GM23338 (cell line): ENCODE data around the gene ORAI2. TPM values are rescaled to one million over a fixed set of nuclear protein-coding genes. Genes with fewer than 3 reads are reported as not detected.

Experiments used
- ATAC-seq: fragments of 200-7000 bp; cut with Tn5 transposase; 3 replicates; pipeline ENCODE4 v1.9.1; 2020
- DNase-seq: peaks from one replicate; pipeline ENCODE4 v3.0.0-alpha.2; 2015; ENCODE audit warnings: low spot score
- H2AFZ ChIP-seq: fragments of 200-600 bp; sonication (generic); 2 replicates; pipeline ENCODE4 v1.8.0; 2016; ENCODE audit warnings: antibody characterized with exemption, mild to moderate bottlenecking, moderate library complexity
- H3F3A ChIP-seq: fragments of 200-600 bp; sonication (generic); replicated peaks from 2 replicates; pipeline ENCODE4 v1.8.0; 2017; ENCODE audit warnings: antibody characterized with exemption, mixed run types, low read depth
- H3K27ac ChIP-seq: fragments of 200-600 bp; sonication (generic); 2 replicates; pipeline ENCODE4 v1.6.1; 2016; ENCODE audit warnings: low read depth
- H3K27me3 ChIP-seq: fragments of 200-600 bp; sonication (generic); 2 replicates; pipeline ENCODE4 v1.8.0; 2016; ENCODE audit warnings: mild to moderate bottlenecking, mixed run types, moderate library complexity; ENCODE audit not compliant: insufficient read depth
- H3K36me3 ChIP-seq: fragments of 200-600 bp; sonication (generic); 2 replicates; pipeline ENCODE4 v1.8.0; 2016; ENCODE audit warnings: mild to moderate bottlenecking; ENCODE audit not compliant: insufficient read depth
- H3K4me1 ChIP-seq: fragments of 200-600 bp; sonication (generic); 2 replicates; pipeline ENCODE4 v1.8.0; 2016; ENCODE audit warnings: mild to moderate bottlenecking, moderate library complexity; ENCODE audit not compliant: insufficient read depth
- H3K4me2 ChIP-seq: fragments of 200-600 bp; sonication (generic); 2 replicates; pipeline ENCODE4 v1.7.1; 2017; ENCODE audit warnings: mixed run types
- H3K4me3 ChIP-seq: fragments of 200-600 bp; sonication (generic); 2 replicates; pipeline ENCODE4 v1.6.1; 2016; ENCODE audit warnings: mixed run types
- H3K79me2 ChIP-seq: fragments of 200-600 bp; sonication (generic); replicated peaks from 2 replicates; pipeline ENCODE4 v1.8.0; 2017; ENCODE audit warnings: mild to moderate bottlenecking; ENCODE audit not compliant: insufficient read depth
- H3K9me2 ChIP-seq: fragments of 200-600 bp; sonication (generic); 2 replicates; pipeline ENCODE4 v1.8.0; 2017; ENCODE audit not compliant: insufficient read depth
- H4K20me1 ChIP-seq: fragments of 200-600 bp; sonication (generic); replicated peaks from 2 replicates; pipeline ENCODE4 v1.8.0; 2017; ENCODE audit warnings: mild to moderate bottlenecking; ENCODE audit not compliant: insufficient read depth
- H3K27ac Mint-ChIP-seq: 2 replicates; pipeline ENCODE4 v1.8.0; 2020; ENCODE audit warnings: inconsistent platforms, mild to moderate bottlenecking, moderate library complexity, mixed read lengths
- H3K27me3 Mint-ChIP-seq: 3 replicates; pipeline ENCODE4 v1.8.0; 2022; ENCODE audit warnings: low read depth, mild to moderate bottlenecking, moderate library complexity, mixed read lengths, inconsistent platforms; ENCODE audit not compliant: insufficient read depth, poor library complexity
- H3K36me3 Mint-ChIP-seq: 3 replicates; pipeline ENCODE4 v1.8.0; 2021; ENCODE audit warnings: low read depth, mild to moderate bottlenecking, inconsistent platforms, moderate library complexity, mixed read lengths
- H3K4me1 Mint-ChIP-seq: 3 replicates; pipeline ENCODE4 v1.8.0; 2020; ENCODE audit warnings: mild to moderate bottlenecking, inconsistent platforms, mixed read lengths
- H3K4me3 Mint-ChIP-seq: 3 replicates; pipeline ENCODE4 v1.8.0; 2021; ENCODE audit warnings: moderate library complexity, mild to moderate bottlenecking, inconsistent platforms, mixed read lengths
- H3K9me3 Mint-ChIP-seq: 3 replicates; pipeline ENCODE4 v1.8.0; 2020; ENCODE audit warnings: moderate library complexity, mild to moderate bottlenecking, inconsistent platforms, mixed read lengths
- CREB1 ChIP-seq: fragments of 250-450 bp; sonication (Bioruptor Pico); IDR thresholded peaks from 2 replicates; pipeline ENCODE4 v1.5.0; 2020; ENCODE audit warnings: low read depth, mild to moderate bottlenecking, moderate library complexity
- EZH2 ChIP-seq: fragments of 200-600 bp; sonication (generic); IDR thresholded peaks from one replicate; pipeline ENCODE4 v1.8.0; 2017; ENCODE audit warnings: antibody characterized with exemption, mild to moderate bottlenecking, low read depth; ENCODE audit not compliant: unreplicated experiment
- EZH2phosphoT487 ChIP-seq: fragments of 200-600 bp; sonication (generic); IDR thresholded peaks from one replicate; pipeline ENCODE4 v1.8.1; 2018; ENCODE audit warnings: antibody characterized with exemption; ENCODE audit not compliant: unreplicated experiment
- STAT1 ChIP-seq: IDR thresholded peaks from one replicate; pipeline ENCODE4 v1.6.1; 2016; ENCODE audit warnings: antibody characterized with exemption; ENCODE audit not compliant: unreplicated experiment
- ZNF114 ChIP-seq: fragments of 250-450 bp; sonication (Bioruptor Pico); IDR thresholded peaks from 2 replicates; pipeline ENCODE4 v1.5.0; 2020; ENCODE audit warnings: mild to moderate bottlenecking, moderate library complexity
- ZNF331 ChIP-seq: fragments of 250-450 bp; sonication (Bioruptor Pico); IDR thresholded peaks from 2 replicates; pipeline ENCODE4 v1.5.0; 2020; ENCODE audit warnings: low read depth, mild to moderate bottlenecking, moderate library complexity
- polyA plus RNA-seq: library from polyadenylated mRNA; unstranded; fragments of >200 nt; fragmentation: Nextera tagmentation; extraction: Ambion mirVana; gene quantifications from 2 replicates; pipeline ENCODE4 v1.2.1, GENCODE V29; 2016
- total RNA-seq: library from RNA; depleted of rRNA; stranded (reverse); fragments of >200 nt; shearing (Covaris generic); gene quantifications from 2 replicates; pipeline ENCODE4 v1.2.3, GENCODE V29; 2014
- TF ChIP-seq, protein P1 (sequence below): IDR thresholded peaks from 2 replicates; pipeline ENCODE4 v1.6.1; 2016; ENCODE audit warnings: antibody characterized with exemption
- TF ChIP-seq, protein P2 (sequence below): IDR thresholded peaks from one replicate; pipeline ENCODE4 v1.6.1; 2018; ENCODE audit warnings: antibody characterized with exemption; ENCODE audit not compliant: unreplicated experiment
- TF ChIP-seq, protein P3 (sequence below), 2 experiments: fragments of 200-600 bp in 1 of 2; sonication (generic) in 1 of 2; conservative IDR thresholded peaks; 2 replicates each; pipeline versions ENCODE4 v1.5.1 to v1.6.1; 2016 to 2017; ENCODE audit warnings: antibody characterized with exemption in 2 of 2, low read depth in 2 of 2, mild to moderate bottlenecking in 2 of 2, moderate library complexity in 1 of 2

The ORAI2 gene
- total and polyA plus RNA-seq, 2 experiments from 2014 or later = 6.6 to 33.8 TPM

GRCh38 chr7:102412548-102412947 lies 20.8 kb upstream of the ORAI2 start:
- peaks cover 75% of the 10 kb centered on the region for H3K36me3 Mint-ChIP-seq

DNA sequence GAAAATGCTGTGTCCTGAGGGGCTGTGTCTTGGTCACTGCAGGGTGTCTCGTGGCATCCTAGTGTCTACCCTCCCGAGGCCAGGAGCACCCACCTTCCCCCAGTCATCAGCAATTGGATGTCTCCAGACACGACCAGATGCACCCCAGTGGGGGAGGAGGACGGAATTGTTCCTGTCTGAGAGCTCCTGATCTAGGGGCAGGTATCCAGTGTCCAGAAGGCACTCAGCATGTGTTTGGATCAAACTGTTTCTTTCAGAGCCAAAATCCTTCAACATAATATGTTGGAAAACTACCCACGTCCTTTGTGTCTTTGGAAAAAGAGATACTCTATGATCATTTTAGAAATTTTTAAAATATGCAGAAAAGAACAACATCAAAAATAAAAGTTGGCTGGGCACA lies 20.3 kb upstream of the ORAI2 start:
- peaks cover 69% of the 10 kb centered on the region for H3K36me3 Mint-ChIP-seq
- ATAC-seq = no peak
- TF ChIP-seq EZH2phosphoT487 = no peak
- no peak for TF ChIP-seq ZNF331 (CRISPR knock-in tag)
- TF ChIP-seq, protein P1, sequence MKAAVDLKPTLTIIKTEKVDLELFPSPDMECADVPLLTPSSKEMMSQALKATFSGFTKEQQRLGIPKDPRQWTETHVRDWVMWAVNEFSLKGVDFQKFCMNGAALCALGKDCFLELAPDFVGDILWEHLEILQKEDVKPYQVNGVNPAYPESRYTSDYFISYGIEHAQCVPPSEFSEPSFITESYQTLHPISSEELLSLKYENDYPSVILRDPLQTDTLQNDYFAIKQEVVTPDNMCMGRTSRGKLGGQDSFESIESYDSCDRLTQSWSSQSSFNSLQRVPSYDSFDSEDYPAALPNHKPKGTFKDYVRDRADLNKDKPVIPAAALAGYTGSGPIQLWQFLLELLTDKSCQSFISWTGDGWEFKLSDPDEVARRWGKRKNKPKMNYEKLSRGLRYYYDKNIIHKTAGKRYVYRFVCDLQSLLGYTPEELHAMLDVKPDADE = no peak
- TF ChIP-seq, protein P2, sequence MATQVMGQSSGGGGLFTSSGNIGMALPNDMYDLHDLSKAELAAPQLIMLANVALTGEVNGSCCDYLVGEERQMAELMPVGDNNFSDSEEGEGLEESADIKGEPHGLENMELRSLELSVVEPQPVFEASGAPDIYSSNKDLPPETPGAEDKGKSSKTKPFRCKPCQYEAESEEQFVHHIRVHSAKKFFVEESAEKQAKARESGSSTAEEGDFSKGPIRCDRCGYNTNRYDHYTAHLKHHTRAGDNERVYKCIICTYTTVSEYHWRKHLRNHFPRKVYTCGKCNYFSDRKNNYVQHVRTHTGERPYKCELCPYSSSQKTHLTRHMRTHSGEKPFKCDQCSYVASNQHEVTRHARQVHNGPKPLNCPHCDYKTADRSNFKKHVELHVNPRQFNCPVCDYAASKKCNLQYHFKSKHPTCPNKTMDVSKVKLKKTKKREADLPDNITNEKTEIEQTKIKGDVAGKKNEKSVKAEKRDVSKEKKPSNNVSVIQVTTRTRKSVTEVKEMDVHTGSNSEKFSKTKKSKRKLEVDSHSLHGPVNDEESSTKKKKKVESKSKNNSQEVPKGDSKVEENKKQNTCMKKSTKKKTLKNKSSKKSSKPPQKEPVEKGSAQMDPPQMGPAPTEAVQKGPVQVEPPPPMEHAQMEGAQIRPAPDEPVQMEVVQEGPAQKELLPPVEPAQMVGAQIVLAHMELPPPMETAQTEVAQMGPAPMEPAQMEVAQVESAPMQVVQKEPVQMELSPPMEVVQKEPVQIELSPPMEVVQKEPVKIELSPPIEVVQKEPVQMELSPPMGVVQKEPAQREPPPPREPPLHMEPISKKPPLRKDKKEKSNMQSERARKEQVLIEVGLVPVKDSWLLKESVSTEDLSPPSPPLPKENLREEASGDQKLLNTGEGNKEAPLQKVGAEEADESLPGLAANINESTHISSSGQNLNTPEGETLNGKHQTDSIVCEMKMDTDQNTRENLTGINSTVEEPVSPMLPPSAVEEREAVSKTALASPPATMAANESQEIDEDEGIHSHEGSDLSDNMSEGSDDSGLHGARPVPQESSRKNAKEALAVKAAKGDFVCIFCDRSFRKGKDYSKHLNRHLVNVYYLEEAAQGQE = no peak
- no peak for TF ChIP-seq CREB1
- TF ChIP-seq STAT1 = no peak
- TF ChIP-seq, protein P3, sequence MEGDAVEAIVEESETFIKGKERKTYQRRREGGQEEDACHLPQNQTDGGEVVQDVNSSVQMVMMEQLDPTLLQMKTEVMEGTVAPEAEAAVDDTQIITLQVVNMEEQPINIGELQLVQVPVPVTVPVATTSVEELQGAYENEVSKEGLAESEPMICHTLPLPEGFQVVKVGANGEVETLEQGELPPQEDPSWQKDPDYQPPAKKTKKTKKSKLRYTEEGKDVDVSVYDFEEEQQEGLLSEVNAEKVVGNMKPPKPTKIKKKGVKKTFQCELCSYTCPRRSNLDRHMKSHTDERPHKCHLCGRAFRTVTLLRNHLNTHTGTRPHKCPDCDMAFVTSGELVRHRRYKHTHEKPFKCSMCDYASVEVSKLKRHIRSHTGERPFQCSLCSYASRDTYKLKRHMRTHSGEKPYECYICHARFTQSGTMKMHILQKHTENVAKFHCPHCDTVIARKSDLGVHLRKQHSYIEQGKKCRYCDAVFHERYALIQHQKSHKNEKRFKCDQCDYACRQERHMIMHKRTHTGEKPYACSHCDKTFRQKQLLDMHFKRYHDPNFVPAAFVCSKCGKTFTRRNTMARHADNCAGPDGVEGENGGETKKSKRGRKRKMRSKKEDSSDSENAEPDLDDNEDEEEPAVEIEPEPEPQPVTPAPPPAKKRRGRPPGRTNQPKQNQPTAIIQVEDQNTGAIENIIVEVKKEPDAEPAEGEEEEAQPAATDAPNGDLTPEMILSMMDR (conservative IDR thresholded peaks at IDR 0.05; ENCODE audit: low read depth in 2 of 2) = no peak
- no peak for TF ChIP-seq ZNF114

More at GRCh38 chr7:102412548-102412947, 20.8 kb upstream of the ORAI2 start:
- Mint-ChIP-seq H3K4me3 (no peak overlapping the region), H3K27me3 (peaks cover 10% of the 10 kb centered on the region), H3K9me3 (peaks cover 8% of the 10 kb centered on the region; the same call in 2 of the 3 replicates), H3K27ac (no peak overlapping the region), H3K4me1 (no peaks in the 10 kb centered on the region)
- Histone ChIP-seq H4K20me1 (peaks cover 21% of the 10 kb centered on the region), H3K79me2 (no peaks in the 10 kb centered on the region; the same call in 1 of the 2 replicates), H3K9me2 (no peaks in the 10 kb centered on the region), H3F3A (peaks cover 2% of the 10 kb centered on the region), H3K4me2 (no peak overlapping the region), H3K4me1 (no peaks in the 10 kb centered on the region), H3K36me3 (peaks cover 29% of the 10 kb centered on the region), H2AFZ (no peak overlapping the region), H3K27me3 (no peaks in the 10 kb centered on the region), H3K27ac (no peak overlapping the region; the same call in 1 of the 2 replicates), H3K4me3 (no peak overlapping the region)
- peak; percentile 80 for DNase-seq
- no peak for TF ChIP-seq EZH2
- TF ChIP-seq, protein P3 (conservative IDR thresholded peaks at IDR 0.05; ENCODE audit: low read depth in 2 of 2) = peak; percentile 60 to 70
- ATAC-seq = peak; percentile 87

More for the DNA sequence above, 20.3 kb upstream of the ORAI2 start:
- H3K9me3 Mint-ChIP-seq = peaks cover 8% of the 10 kb centered on the region; the same call in 2 of the 3 replicates
- no peak overlapping the region for H3K4me3 Mint-ChIP-seq
- Histone ChIP-seq H2AFZ (no peak overlapping the region), H3K4me3 (no peak overlapping the region), H3K79me2 (no peaks in the 10 kb centered on the region; the same call in 1 of the 2 replicates), H4K20me1 (peaks cover 21% of the 10 kb centered on the region), H3K4me2 (no peak overlapping the region), H3F3A (peaks cover 2% of the 10 kb centered on the region), H3K27ac (no peak overlapping the region), H3K9me2 (no peaks in the 10 kb centered on the region), H3K36me3 (peaks cover 27% of the 10 kb centered on the region), H3K27me3 (no peaks in the 10 kb centered on the region), H3K4me1 (no peaks in the 10 kb centered on the region)
- DNase-seq = no peak
- peaks cover 10% of the 10 kb centered on the region for H3K27me3 Mint-ChIP-seq
- H3K27ac Mint-ChIP-seq = no peak overlapping the region
- H3K4me1 Mint-ChIP-seq = no peaks in the 10 kb centered on the region
